ENCODE results near the gene DDX56. TPM values are rescaled to one million over a fixed set of nuclear protein-coding genes. Genes with fewer than 3 reads are reported as not detected.
"Not testable (repeated sequence)": the region's sequence is repeated elsewhere in the genome, so short reads cannot be mapped to it uniquely, and the experiment has no call there.

DDX56 gene
- total RNA-seq, 1 donor from 2014 or later: 99.7 TPM

GRCh38 chr7:44606341-44607140, 32.8 kb upstream of the DDX56 start, which contains the start of gene OGDH:
TSS of gene OGDH (plus strand) at chr7:44606627. CDS start at chr7:44624344, 17,717 bp downstream.
- no peaks in the 10 kb centered on the region for H3K27me3 Mint-ChIP-seq
- H3K4me3 Mint-ChIP-seq: peak within 1 kb of the TSS; percentile 98
- ChIA-PET POLR2A (interaction anchor here (0.5 to 10.2 kb wide), 42 partner anchors 10 to 562 kb away, joined by 3 to 257 read pairs (median 4); partner anchors contain the start of genes DBNL, DDX56, H2AZ2 and NUDCD3), CTCF (interaction anchor here (0.6 to 2.1 kb wide), 5 partner anchors 32 to 417 kb away, joined by 3 to 10 read pairs (median 4); partner anchors contain the start of gene H2AZ2)
- DNase-seq (peak; percentile 100), ATAC-seq (ENCODE audit: low read depth) (peak; percentile 94)
- H3K4me1 Mint-ChIP-seq: peaks cover 45% of the 10 kb centered on the region
- no peaks in the 10 kb centered on the region for H3K9me3 Mint-ChIP-seq
- no peak for TF ChIP-seq CTCF (IDR thresholded peaks at IDR 0.05)
- intact Hi-C loops (cut with micrococcal nuclease): loop anchor here (1.0 to 2.0 kb wide), 11 partner anchors 16 to 505 kb away; partner anchors contain the start of genes H2AZ2, NUDCD3, PPIA and PURB
- H3K27ac Mint-ChIP-seq: peak within 1 kb of the TSS; percentile 98
- H3K36me3 Mint-ChIP-seq (ENCODE audit: low read depth): peaks cover 12% of the 10 kb centered on the region

- intact Hi-C loops (cut with micrococcal nuclease): no loop called here
- DNase-seq (no peak), ATAC-seq (ENCODE audit: low read depth) (no peak)
- Mint-ChIP-seq H3K4me1 (peaks cover 47% of the 10 kb centered on the region), H3K9me3 (no peaks in the 10 kb centered on the region), H3K4me3 (no peak overlapping the region), H3K36me3 (ENCODE audit: low read depth) (peaks cover 12% of the 10 kb centered on the region), H3K27me3 (peaks cover 3% of the 10 kb centered on the region), H3K27ac (no peak overlapping the region)
- ChIA-PET POLR2A (interaction anchor here (1.3 to 10.2 kb wide), 6 partner anchors 23 to 243 kb away, joined by 4 to 257 read pairs (median 40); partner anchors contain the start of genes H2AZ2, PPIA, TMED4 and ZMIZ2), CTCF (no interaction called here)
- no peak for TF ChIP-seq CTCF (IDR thresholded peaks at IDR 0.05)
Measured at GRCh38 chr7:44604941-44605340, 31.2 kb upstream of the DDX56 start.

GRCh38 chr7:44603193-44603592, 29.5 kb upstream of the DDX56 start:
- CTCF ChIA-PET: no interaction called here
- POLR2A ChIA-PET: interaction anchor here (2.3 to 10.2 kb wide), 2 partner anchors 22 to 31 kb away, joined by 6 to 257 read pairs; partner anchors contain the start of gene TMED4
- peaks cover 3% of the 10 kb centered on the region for H3K27me3 Mint-ChIP-seq
- no peak overlapping the region for H3K27ac Mint-ChIP-seq
- DNase-seq: no peak
- no peak overlapping the region for H3K4me3 Mint-ChIP-seq
- no peak for TF ChIP-seq CTCF (IDR thresholded peaks at IDR 0.05)
- intact Hi-C loops (cut with micrococcal nuclease): loop anchor here (2.0 kb wide), 1 partner anchor 14 kb away; no protein-coding TSS in a partner anchor
- peaks cover 12% of the 10 kb centered on the region for H3K36me3 Mint-ChIP-seq (ENCODE audit: low read depth)
- peaks cover 35% of the 10 kb centered on the region for H3K4me1 Mint-ChIP-seq
- no peak for ATAC-seq (ENCODE audit: low read depth)
- no peaks in the 10 kb centered on the region for H3K9me3 Mint-ChIP-seq

GRCh38 chr7:44602576-44602910, 28.8 kb upstream of the DDX56 start:
- CTCF ChIA-PET: interaction anchor here (0.9 kb wide), 1 partner anchor 14 kb away, joined by 3 read pairs; no protein-coding TSS in a partner anchor
- H3K36me3 Mint-ChIP-seq (ENCODE audit: low read depth): peaks cover 12% of the 10 kb centered on the region
- no peak for TF ChIP-seq CTCF (IDR thresholded peaks at IDR 0.05)
- peaks cover 29% of the 10 kb centered on the region for H3K4me1 Mint-ChIP-seq
- no peak overlapping the region for H3K4me3 Mint-ChIP-seq
- intact Hi-C loops (cut with micrococcal nuclease): loop anchor here (2.0 kb wide), 1 partner anchor 14 kb away; no protein-coding TSS in a partner anchor
- H3K9me3 Mint-ChIP-seq: no peaks in the 10 kb centered on the region
- DNase-seq: no peak
- no peak for ATAC-seq (ENCODE audit: low read depth)
- POLR2A ChIA-PET: interaction anchor here (0.7 to 10.2 kb wide), 3 partner anchors 21 to 371 kb away, joined by 3 to 257 read pairs (median 6); partner anchors contain the start of gene TMED4
- no peak overlapping the region for H3K27ac Mint-ChIP-seq
- peaks cover 3% of the 10 kb centered on the region for H3K27me3 Mint-ChIP-seq

GRCh38 chr7:44599222-44599621, 25.5 kb upstream of the DDX56 start:
- Mint-ChIP-seq H3K4me3 (no peak overlapping the region), H3K27me3 (peaks cover 5% of the 10 kb centered on the region), H3K9me3 (no peaks in the 10 kb centered on the region), H3K27ac (no peak overlapping the region), H3K4me1 (peaks cover 10% of the 10 kb centered on the region), H3K36me3 (ENCODE audit: low read depth) (no peaks in the 10 kb centered on the region)
- TF ChIP-seq CTCF (IDR thresholded peaks at IDR 0.05): no peak
- CTCF ChIA-PET: interaction anchor here (1.2 kb wide), 1 partner anchor 258 kb away, joined by 3 read pairs; no protein-coding TSS in a partner anchor
- ATAC-seq (ENCODE audit: low read depth) (no peak), DNase-seq (no peak)
- POLR2A ChIA-PET: no interaction called here
- intact Hi-C loops (cut with micrococcal nuclease): no loop called here

GRCh38 chr7:44597181-44597580, 23.5 kb upstream of the DDX56 start:
- H3K27me3 Mint-ChIP-seq; CTCF ChIA-PET; H3K4me1 Mint-ChIP-seq; H3K9me3 Mint-ChIP-seq; H3K4me3 Mint-ChIP-seq; ATAC-seq (ENCODE audit: low read depth); intact Hi-C loops (cut with micrococcal nuclease); DNase-seq; H3K27ac Mint-ChIP-seq; H3K36me3 Mint-ChIP-seq (ENCODE audit: low read depth): not testable (repeated sequence)
- POLR2A ChIA-PET: interaction anchor here (0.7 to 1.0 kb wide), 3 partner anchors 152 to 251 kb away, joined by 3 to 10 read pairs (median 3); partner anchors contain the start of gene H2AZ2
